ENCODE measurements around the gene ADAMTS2. TPM values are rescaled to one million over a fixed set of nuclear protein-coding genes. Genes with fewer than 3 reads are reported as not detected.

ADAMTS2 gene
- total RNA-seq, 1 experiment from 2014 or later, result not detected

DNA sequence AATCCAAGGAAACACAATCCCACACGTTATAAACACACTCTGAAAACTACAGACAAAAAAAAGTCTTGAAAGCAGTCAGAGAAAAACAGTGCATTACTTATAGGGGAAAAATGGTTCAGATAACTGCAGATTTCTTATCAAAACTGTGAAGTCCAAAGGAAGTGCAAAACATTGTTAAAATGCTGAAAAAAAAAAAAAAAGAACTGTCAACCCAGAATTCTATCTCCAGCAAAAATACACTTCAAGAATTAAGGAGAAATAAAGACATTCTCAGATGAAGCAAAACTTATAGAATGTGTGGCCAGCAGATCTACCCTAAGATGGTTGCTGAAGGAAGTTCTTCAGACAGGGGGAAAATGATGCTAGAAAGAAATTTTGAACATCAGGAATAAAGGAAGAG, 40.4 kb downstream of the ADAMTS2 start:
- ChIA-PET POLR2A (ENCODE audit: unreplicated experiment) (no interaction called here), CTCF (no interaction called here)
- H3K27ac ChIP-seq (ENCODE audit: low read length), result no peak overlapping the region
- H3K9me2 ChIP-seq (replicated peaks; ENCODE audit: low read length), result no peaks in the 10 kb centered on the region
- H2AFZ ChIP-seq (ENCODE audit: low read length), result no peak overlapping the region
- peaks cover 26% of the 10 kb centered on the region; the same call in 1 of the 2 replicates for H3K27me3 ChIP-seq (ENCODE audit: low read length)
- H3K36me3 ChIP-seq (ENCODE audit: low read depth, low read length), result no peaks in the 10 kb centered on the region
- no peaks in the 10 kb centered on the region for H3K79me2 ChIP-seq (ENCODE audit: low read length)
- no peaks in the 10 kb centered on the region for H4K20me1 ChIP-seq (ENCODE audit: low read length)
- TF ChIP-seq EZH2 (IDR thresholded peaks at IDR 0.05; ENCODE audit: low read length, unreplicated experiment) (no peak), EZH2phosphoT487 (IDR thresholded peaks at IDR 0.05; ENCODE audit: borderline replicate concordance, low read length) (no peak)
- TF ChIP-seq, protein P1, sequence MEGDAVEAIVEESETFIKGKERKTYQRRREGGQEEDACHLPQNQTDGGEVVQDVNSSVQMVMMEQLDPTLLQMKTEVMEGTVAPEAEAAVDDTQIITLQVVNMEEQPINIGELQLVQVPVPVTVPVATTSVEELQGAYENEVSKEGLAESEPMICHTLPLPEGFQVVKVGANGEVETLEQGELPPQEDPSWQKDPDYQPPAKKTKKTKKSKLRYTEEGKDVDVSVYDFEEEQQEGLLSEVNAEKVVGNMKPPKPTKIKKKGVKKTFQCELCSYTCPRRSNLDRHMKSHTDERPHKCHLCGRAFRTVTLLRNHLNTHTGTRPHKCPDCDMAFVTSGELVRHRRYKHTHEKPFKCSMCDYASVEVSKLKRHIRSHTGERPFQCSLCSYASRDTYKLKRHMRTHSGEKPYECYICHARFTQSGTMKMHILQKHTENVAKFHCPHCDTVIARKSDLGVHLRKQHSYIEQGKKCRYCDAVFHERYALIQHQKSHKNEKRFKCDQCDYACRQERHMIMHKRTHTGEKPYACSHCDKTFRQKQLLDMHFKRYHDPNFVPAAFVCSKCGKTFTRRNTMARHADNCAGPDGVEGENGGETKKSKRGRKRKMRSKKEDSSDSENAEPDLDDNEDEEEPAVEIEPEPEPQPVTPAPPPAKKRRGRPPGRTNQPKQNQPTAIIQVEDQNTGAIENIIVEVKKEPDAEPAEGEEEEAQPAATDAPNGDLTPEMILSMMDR (conservative IDR thresholded peaks at IDR 0.05; ENCODE audit: low read depth, low read length), result no peak
- no peak overlapping the region for H3K4me2 ChIP-seq (ENCODE audit: low read length)
- H3K9ac ChIP-seq (ENCODE audit: low read length), result no peak overlapping the region
- no peaks in the 10 kb centered on the region for H3F3A ChIP-seq (ENCODE audit: low read length, unreplicated experiment)
- H3K4me1 ChIP-seq (ENCODE audit: insufficient read depth, low read length), result no peaks in the 10 kb centered on the region
- ATAC-seq (no peak), DNase-seq (no peak)
- no peak overlapping the region for H3K4me3 ChIP-seq (ENCODE audit: low read length)
- BruUV-seq (replicated peaks), result no TSS peak
- H3K9me3 ChIP-seq (ENCODE audit: low read length), result peaks cover 6% of the 10 kb centered on the region; the same call in 1 of the 2 replicates
- intact Hi-C loops (cut with micrococcal nuclease), result no loop called here

DNA sequence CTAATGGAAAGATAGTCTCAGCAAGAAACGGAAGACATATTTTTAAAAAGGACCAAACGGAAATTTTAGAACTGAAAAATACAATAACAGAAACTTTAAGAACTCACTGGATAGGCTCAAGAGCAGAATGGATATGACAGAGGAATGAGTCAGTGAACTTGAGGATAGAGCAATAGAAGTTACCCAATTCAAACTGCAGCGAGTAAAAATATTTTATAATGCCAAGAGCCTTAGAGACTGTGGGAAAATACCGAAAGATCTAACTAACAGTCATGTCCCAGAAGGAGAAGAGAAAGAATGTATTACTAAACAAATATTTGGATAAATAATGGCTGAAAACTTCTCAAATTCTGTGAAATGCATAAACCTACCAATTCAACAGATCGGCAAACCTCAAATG, 40.8 kb downstream of the ADAMTS2 start:
- Histone ChIP-seq H3K4me3 (ENCODE audit: low read length) (no peak overlapping the region), H4K20me1 (ENCODE audit: low read length) (no peaks in the 10 kb centered on the region), H3K9ac (ENCODE audit: low read length) (no peak overlapping the region), H3F3A (ENCODE audit: low read length, unreplicated experiment) (no peaks in the 10 kb centered on the region), H3K79me2 (ENCODE audit: low read length) (no peaks in the 10 kb centered on the region), H3K27ac (ENCODE audit: low read length) (no peak overlapping the region), H3K9me3 (ENCODE audit: low read length) (peaks cover 6% of the 10 kb centered on the region; the same call in 1 of the 2 replicates), H2AFZ (ENCODE audit: low read length) (no peak overlapping the region), H3K9me2 (replicated peaks; ENCODE audit: low read length) (no peaks in the 10 kb centered on the region), H3K27me3 (ENCODE audit: low read length) (peaks cover 26% of the 10 kb centered on the region; the same call in 1 of the 2 replicates), H3K36me3 (ENCODE audit: low read depth, low read length) (no peaks in the 10 kb centered on the region), H3K4me2 (ENCODE audit: low read length) (no peak overlapping the region), H3K4me1 (ENCODE audit: insufficient read depth, low read length) (no peaks in the 10 kb centered on the region)
- ChIA-PET CTCF (no interaction called here), POLR2A (ENCODE audit: unreplicated experiment) (no interaction called here)
- DNase-seq, result no peak
- no peak for ATAC-seq
- intact Hi-C loops (cut with micrococcal nuclease), result no loop called here
- TF ChIP-seq EZH2phosphoT487 (IDR thresholded peaks at IDR 0.05; ENCODE audit: borderline replicate concordance, low read length) (no peak), EZH2 (IDR thresholded peaks at IDR 0.05; ENCODE audit: low read length, unreplicated experiment) (no peak)
- TF ChIP-seq, protein P1 (conservative IDR thresholded peaks at IDR 0.05; ENCODE audit: low read depth, low read length), result no peak
- no TSS peak for BruUV-seq (replicated peaks)

DNA sequence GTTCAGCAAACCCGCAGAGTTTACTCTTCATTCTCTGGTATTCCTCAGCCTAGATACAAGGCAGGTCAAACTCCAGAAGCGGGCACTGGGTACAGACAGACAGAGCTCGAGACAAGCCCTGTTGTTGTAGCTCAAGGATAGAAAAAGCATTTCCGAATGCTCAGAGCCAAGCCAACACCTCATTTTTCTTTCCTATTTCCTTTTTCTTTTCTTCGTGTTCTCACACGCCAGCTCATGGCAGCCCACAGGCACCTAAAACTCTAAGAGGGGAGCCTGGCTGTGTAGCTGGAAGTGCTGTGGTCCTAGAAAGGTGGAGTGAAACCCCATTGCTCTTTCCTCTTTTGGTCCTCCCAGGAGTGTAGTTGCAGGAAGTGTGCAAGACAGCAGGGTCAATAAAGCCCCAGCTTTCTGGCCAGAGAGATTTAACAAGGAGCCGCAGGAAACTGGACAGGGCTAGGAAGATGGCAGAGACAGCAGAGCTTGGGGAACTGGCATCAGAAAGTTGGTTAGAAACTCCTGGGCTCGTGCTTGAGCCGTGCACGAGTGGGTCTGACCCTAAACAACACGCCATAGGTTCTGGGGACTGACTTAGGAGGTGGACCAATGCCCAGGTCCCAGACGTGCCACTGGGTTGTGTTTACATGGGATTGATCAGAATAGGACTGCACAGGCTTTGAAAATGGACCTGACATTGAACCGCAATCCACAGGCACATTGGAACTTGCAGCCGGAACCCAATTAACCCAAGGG, 41.6 kb downstream of the ADAMTS2 start:
- TF ChIP-seq EZH2phosphoT487 (IDR thresholded peaks at IDR 0.05; ENCODE audit: borderline replicate concordance, low read length) (no peak), EZH2 (IDR thresholded peaks at IDR 0.05; ENCODE audit: low read length, unreplicated experiment) (no peak)
- TF ChIP-seq, protein P1 (conservative IDR thresholded peaks at IDR 0.05; ENCODE audit: low read depth, low read length), result no peak
- ChIA-PET POLR2A (ENCODE audit: unreplicated experiment) (no interaction called here), CTCF (no interaction called here)
- no peaks in the 10 kb centered on the region for H3F3A ChIP-seq (ENCODE audit: low read length, unreplicated experiment)
- H3K4me2 ChIP-seq (ENCODE audit: low read length), result no peak overlapping the region
- no peak overlapping the region for H3K4me3 ChIP-seq (ENCODE audit: low read length)
- no peak overlapping the region for H3K27ac ChIP-seq (ENCODE audit: low read length)
- DNase-seq, result no peak
- ATAC-seq, result no peak
- no peaks in the 10 kb centered on the region for H3K79me2 ChIP-seq (ENCODE audit: low read length)
- no TSS peak for BruUV-seq (replicated peaks)
- peaks cover 6% of the 10 kb centered on the region; the same call in 1 of the 2 replicates for H3K9me3 ChIP-seq (ENCODE audit: low read length)
- H3K27me3 ChIP-seq (ENCODE audit: low read length), result peaks cover 30% of the 10 kb centered on the region; the same call in 1 of the 2 replicates
- no peak overlapping the region for H3K9ac ChIP-seq (ENCODE audit: low read length)
- no peaks in the 10 kb centered on the region for H3K36me3 ChIP-seq (ENCODE audit: low read depth, low read length)
- no peaks in the 10 kb centered on the region for H3K4me1 ChIP-seq (ENCODE audit: insufficient read depth, low read length)
- H2AFZ ChIP-seq (ENCODE audit: low read length), result no peak overlapping the region
- no peaks in the 10 kb centered on the region for H4K20me1 ChIP-seq (ENCODE audit: low read length)
- H3K9me2 ChIP-seq (replicated peaks; ENCODE audit: low read length), result no peaks in the 10 kb centered on the region
- intact Hi-C loops (cut with micrococcal nuclease), result no loop called here
